IMR-90 (cell line): ENCODE measurements around the gene SMCO4. TPM values are rescaled to one million over a fixed set of nuclear protein-coding genes. Genes with fewer than 3 reads are reported as not detected.

Source experiments
- ATAC-seq: fragments of 200-7000 bp; cut with Tn5 transposase; 2 replicates; pipeline ENCODE4 v1.9.1; 2020; ENCODE audit warnings: low read depth, mild to moderate bottlenecking, moderate library complexity
- BruUV-seq: library from RNA; stranded (reverse); fragments of 400-500 nt; replicated peaks from 2 replicates; lab custom pipeline; 2021; lab: Mats Ljungman, UMichigan
- CTCF ChIA-PET: fragments of 300-600 bp; formaldehyde crosslinking; extraction: SDS; loops from one replicate; lab custom pipeline; 2021; ENCODE audit warnings: antibody characterized with exemption; lab: Yijun Ruan, JAX
- POLR2A ChIA-PET: fragments of 300-600 bp; sonication (Branson Sonifier 250); formaldehyde crosslinking; loops from one replicate; lab custom pipeline; 2022; ENCODE audit warnings: antibody characterized with exemption; ENCODE audit not compliant: unreplicated experiment; lab: Charles Lee
- DNase-seq: peaks from one replicate; pipeline ENCODE4 v3.0.0; 2013
- H2AFZ ChIP-seq: replicated peaks from 2 replicates; pipeline ENCODE3; 2013; ENCODE audit warnings: low read length, mild to moderate bottlenecking; ENCODE audit not compliant: poor library complexity
- H2AK5ac ChIP-seq: 2 replicates; pipeline ENCODE4 v1.6.1; 2013; ENCODE audit warnings: low read depth, low read length, inconsistent platforms
- H2AK9ac ChIP-seq: replicated peaks from 2 replicates; pipeline ENCODE3; 2013; ENCODE audit warnings: mild to moderate bottlenecking, low read depth, low read length, moderate library complexity; ENCODE audit not compliant: poor library complexity
- H2BK120ac ChIP-seq: 2 replicates; pipeline ENCODE4 v1.6.1; 2013; ENCODE audit warnings: low read depth, low read length, inconsistent platforms
- H2BK15ac ChIP-seq: 3 replicates; pipeline ENCODE4 v1.6.1; 2013; ENCODE audit warnings: low read depth, low read length, inconsistent platforms
- H2BK20ac ChIP-seq: 2 replicates; pipeline ENCODE4 v1.6.1; 2013; ENCODE audit warnings: low read depth, mild to moderate bottlenecking, inconsistent platforms, low read length, moderate library complexity
- H2BK5ac ChIP-seq: 2 replicates; pipeline ENCODE4 v1.6.1; 2013; ENCODE audit warnings: mild to moderate bottlenecking, low read depth, low read length, inconsistent platforms; ENCODE audit not compliant: poor library complexity, severe bottlenecking
- H3K14ac ChIP-seq: replicated peaks from 2 replicates; pipeline ENCODE4 v1.6.1; 2013; ENCODE audit warnings: low read depth, low read length, inconsistent platforms
- H3K18ac ChIP-seq: 2 replicates; pipeline ENCODE4 v1.6.1; 2013; ENCODE audit warnings: low read depth, low read length, control low read depth
- H3K23ac ChIP-seq: 2 replicates; pipeline ENCODE4 v1.6.1; 2013; ENCODE audit warnings: low read depth, low read length, inconsistent platforms
- H3K27ac ChIP-seq: 2 replicates; pipeline ENCODE4 v1.5.1; 2013; ENCODE audit warnings: mild to moderate bottlenecking, control low read depth, low read length; ENCODE audit not compliant: insufficient read depth
- H3K27me3 ChIP-seq: 2 replicates; pipeline ENCODE4 v1.6.1; 2013; ENCODE audit warnings: low read length; ENCODE audit not compliant: control insufficient read depth, insufficient read depth
- H3K36me3 ChIP-seq: 2 replicates; pipeline ENCODE4 v1.6.1; 2013; ENCODE audit warnings: low read length, mixed read lengths; ENCODE audit not compliant: control insufficient read depth, insufficient read depth
- H3K4ac ChIP-seq: 2 replicates; pipeline ENCODE4 v1.6.1; 2013; ENCODE audit warnings: low read depth, low read length, inconsistent platforms
- H3K4me1 ChIP-seq: 2 replicates; pipeline ENCODE4 v1.6.1; 2013; ENCODE audit warnings: low read length, mixed read lengths; ENCODE audit not compliant: control insufficient read depth, insufficient read depth
- H3K4me2 ChIP-seq: 2 replicates; pipeline ENCODE4 v1.6.1; 2013; ENCODE audit warnings: low read depth, mild to moderate bottlenecking, control low read depth, low read length, moderate library complexity
- H3K4me3 ChIP-seq: 2 replicates; pipeline ENCODE4 v1.5.1; 2013; ENCODE audit warnings: low read depth, mild to moderate bottlenecking, control low read depth, low read length, moderate library complexity; ENCODE audit not compliant: insufficient read depth
- H3K56ac ChIP-seq: 2 replicates; pipeline ENCODE4 v1.6.1; 2013; ENCODE audit warnings: low read length, inconsistent platforms; ENCODE audit not compliant: insufficient read depth; ENCODE audit errors: extremely low read depth
- H3K79me1 ChIP-seq, 2 experiments: 2 replicates each; pipeline ENCODE4 v1.6.1; 2013; ENCODE audit warnings: low read length in 2 of 2, inconsistent platforms in 1 of 2, low read depth in 1 of 2
- H3K9ac ChIP-seq: 2 replicates; pipeline ENCODE4 v1.6.1; 2013; ENCODE audit warnings: low read depth, low read length, control low read depth
- H3K9me1 ChIP-seq: 2 replicates; pipeline ENCODE4 v1.6.1; 2013; ENCODE audit warnings: low read length, inconsistent platforms; ENCODE audit not compliant: insufficient read depth
- H3K9me3 ChIP-seq: 2 replicates; pipeline ENCODE4 v1.6.1; 2013; ENCODE audit warnings: low read length; ENCODE audit not compliant: control insufficient read depth, insufficient read depth
- H4K20me1 ChIP-seq: 2 replicates; pipeline ENCODE4 v1.6.1; 2013; ENCODE audit warnings: low read length, inconsistent platforms; ENCODE audit not compliant: insufficient read depth
- H4K5ac ChIP-seq: 2 replicates; pipeline ENCODE4 v1.6.1; 2013; ENCODE audit warnings: mild to moderate bottlenecking, low read depth, low read length, control low read depth
- H4K8ac ChIP-seq, 2 experiments: 2 replicates each; pipeline ENCODE4 v1.6.1; 2013; ENCODE audit warnings: low read depth in 2 of 2, low read length in 2 of 2, control low read depth in 1 of 2, inconsistent platforms in 1 of 2
- H4K91ac ChIP-seq: 2 replicates; pipeline ENCODE4 v1.6.1; 2013; ENCODE audit warnings: low read depth, low read length, inconsistent platforms; ENCODE audit not compliant: insufficient read depth
- CTCF ChIP-seq: conservative IDR thresholded peaks from 2 replicates; pipeline ENCODE4 v1.5.1; 2012; ENCODE audit warnings: mild to moderate bottlenecking, low read depth, low read length, improper control_type of control experiment
- ELK1 ChIP-seq: fragments of 150-350 bp; IDR thresholded peaks from 2 replicates; pipeline ENCODE4 v1.6.1; 2016; ENCODE audit warnings: low read depth, mild to moderate bottlenecking, low read length, moderate library complexity, borderline replicate concordance
- MAFK ChIP-seq: IDR thresholded peaks from 2 replicates; pipeline ENCODE4 v1.6.1; 2012; ENCODE audit warnings: low read depth, low read length, improper control_type of control experiment
- MAZ ChIP-seq: IDR thresholded peaks from 2 replicates; pipeline ENCODE4 v1.6.1; 2012; ENCODE audit warnings: low read depth, mild to moderate bottlenecking, low read length, improper control_type of control experiment, moderate library complexity, borderline replicate concordance
- MXI1 ChIP-seq: IDR thresholded peaks from 2 replicates; pipeline ENCODE4 v1.6.1; 2012; ENCODE audit warnings: low read depth, mild to moderate bottlenecking, low read length, moderate library complexity, borderline replicate concordance
- NFE2L2 ChIP-seq: fragments of 150-350 bp; IDR thresholded peaks from 2 replicates; pipeline ENCODE4 v1.6.1; 2016; ENCODE audit warnings: low read depth, mild to moderate bottlenecking, low read length
- RAD21 ChIP-seq: IDR thresholded peaks from 2 replicates; pipeline ENCODE4 v1.6.1; 2012; ENCODE audit warnings: low read length, improper control_type of control experiment
- RFX5 ChIP-seq: IDR thresholded peaks from 2 replicates; pipeline ENCODE4 v1.8.0; 2012; ENCODE audit warnings: low read depth, mild to moderate bottlenecking, low read length, moderate library complexity
- SMC3 ChIP-seq: fragments of 150-350 bp; IDR thresholded peaks from 2 replicates; pipeline ENCODE4 v1.6.1; 2016; ENCODE audit warnings: low read depth, mild to moderate bottlenecking, antibody characterized with exemption, low read length, moderate library complexity
- WGBS, 2 experiments: methylation state at CpG; one replicate each; pipeline versions ENCODE4 v1.1.5 to v1.1.7; 2013; ENCODE audit warnings: missing lambda C conversion rate in 2 of 2; ENCODE audit not compliant: insufficient read length in 1 of 2; ENCODE audit errors: extremely low coverage in 2 of 2; 5-methylcytosine and 5-hydroxymethylcytosine counted together
- dilution Hi-C: fragments of 300-500 bp; cut with HindIII; formaldehyde crosslinking; loops from one replicate; pipeline ENCODE4 v1.14.3; 2018; ENCODE audit warnings: low sequenced_read_pairs; ENCODE audit not compliant: unreplicated experiment
- in situ Hi-C: fragments of 300-500 bp; cut with MboI; formaldehyde crosslinking; loops from 3 replicates; pipeline ENCODE4 v1.14.3; 2019; ENCODE audit warnings: low sequenced_read_pairs, inconsistent platforms, mixed read lengths
- intact Hi-C: fragments of 100-400 bp; cut with micrococcal nuclease; formaldehyde crosslinking; loops from 2 replicates; pipeline ENCODE4 v1.10.0; 2022
- polyA plus RNA-seq, 3 experiments: library from polyadenylated mRNA; depleted of rRNA; stranded (reverse); fragments of >200 nt; gene quantifications; 2 replicates each; pipeline ENCODE4 v1.2.3, GENCODE V29; 2012; ENCODE audit warnings: low replicate concordance in 1 of 3
- total RNA-seq: library from RNA; depleted of rRNA; stranded (reverse); fragments of >200 nt; gene quantifications from 2 replicates; pipeline ENCODE4 v1.2.3, GENCODE V29; 2012

Gene SMCO4
- total and polyA plus RNA-seq, 2 of the 4 experiments (the other 2 are of a cell fraction), result 2.2 to 17.7 TPM

- TF ChIP-seq RFX5, result no peak
These were observed 17.4 kb downstream of the SMCO4 start (continued) for GRCh38 chr11:93525601-93526345.

GRCh38 chr11:93524858-93525257 is 18.3 kb downstream of the SMCO4 start:
- no TSS peak for BruUV-seq
- no peak overlapping the region for H2AFZ ChIP-seq
- no peak overlapping the region for H3K56ac ChIP-seq
- no peak overlapping the region for H2AK9ac ChIP-seq
- H2BK5ac ChIP-seq, result no peak overlapping the region
- DNase-seq (no peak), ATAC-seq (no peak)
- ChIA-PET POLR2A (no interaction called here), CTCF (no interaction called here)
- H3K79me1 ChIP-seq, result peaks cover 0 to 8% of the 10 kb centered on the region in 2 experiments; a peak in 2 of 4 replicates
- no peak overlapping the region for H3K4me2 ChIP-seq
- H2BK20ac ChIP-seq, result no peak overlapping the region
- H3K9me3 ChIP-seq, result no peaks in the 10 kb centered on the region
- no peaks in the 10 kb centered on the region for H3K36me3 ChIP-seq
- H3K27me3 ChIP-seq, result no peaks in the 10 kb centered on the region
- H3K18ac ChIP-seq, result no peak overlapping the region
- TF ChIP-seq MXI1 (no peak), RAD21 (no peak), CTCF (no peak), ELK1 (no peak), MAFK (no peak), SMC3 (no peak), NFE2L2 (no peak), MAZ (no peak)
- in situ Hi-C loops, result no loop called here
- no peak overlapping the region for H3K4me3 ChIP-seq
- H2BK120ac ChIP-seq, result no peak overlapping the region
- peaks cover 4% of the 10 kb centered on the region; the same call in 1 of the 2 replicates for H3K9me1 ChIP-seq
- H4K8ac ChIP-seq, result no peak overlapping the region
- intact Hi-C loops, result no loop called here
- no peak overlapping the region for H3K4ac ChIP-seq
- no peaks in the 10 kb centered on the region for H3K4me1 ChIP-seq
- no CpG with 5 or more reads among the region's 2 CpGs for WGBS, 2 experiments
- no peak overlapping the region for H4K91ac ChIP-seq
- no peak overlapping the region for H3K9ac ChIP-seq
- H2BK15ac ChIP-seq, result no peak overlapping the region
- no peak overlapping the region for H4K5ac ChIP-seq
- no peak overlapping the region for H2AK5ac ChIP-seq
- 0 out of 2 replicates have a peak, but pooled peaks cover 2% of the 10 kb centered on the region for H4K20me1 ChIP-seq
- no peak overlapping the region for H3K27ac ChIP-seq
- H3K14ac ChIP-seq, result no peak overlapping the region
- H3K23ac ChIP-seq, result no peak overlapping the region
- dilution Hi-C loops, result no loop called here
